Measurements from ENCODE around the gene MAML2. TPM values are rescaled to one million over a fixed set of nuclear protein-coding genes. Genes with fewer than 3 reads are reported as not detected.

MAML2 gene
- total RNA-seq, 2 experiments from 2014 or later = 11.8 to 12.5 TPM

DNA sequence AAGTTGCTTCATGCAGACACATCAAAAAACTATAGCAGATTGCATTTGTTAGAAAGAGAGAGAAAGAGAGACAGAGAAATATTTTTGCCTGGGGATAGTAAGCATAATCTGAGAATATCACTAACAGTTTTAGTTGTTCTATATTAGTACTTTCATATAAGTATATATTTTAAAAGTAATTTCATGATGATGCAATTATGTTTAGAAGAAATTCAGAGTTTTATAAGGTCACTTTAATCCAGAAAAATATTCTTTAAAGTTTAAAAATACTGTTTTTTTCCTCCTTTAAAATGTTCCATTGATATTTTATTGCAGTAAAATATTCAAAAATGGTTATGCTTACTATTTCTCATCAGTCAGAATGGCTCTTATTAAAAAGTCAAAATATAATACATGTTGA, 332.3 kb downstream of the MAML2 start:
- POLR2A ChIA-PET = no interaction called here
- H3K27ac Mint-ChIP-seq = no peak overlapping the region
- no peaks in the 10 kb centered on the region for H3K27me3 Mint-ChIP-seq
- H3K36me3 Mint-ChIP-seq (ENCODE audit: low read depth) = peaks cover 3% of the 10 kb centered on the region
- CTCF ChIA-PET = interaction anchor here (1.2 to 1.6 kb wide), 3 partner anchors 9 to 332 kb away, joined by 3 to 7 read pairs (median 4); partner anchors contain the start of gene MAML2
- no peaks in the 10 kb centered on the region for H3K9me3 Mint-ChIP-seq
- H3K4me1 Mint-ChIP-seq (ENCODE audit: low read depth) = peaks cover 51% of the 10 kb centered on the region
- no peak overlapping the region for H3K4me3 Mint-ChIP-seq
- DNase-seq (no peak), ATAC-seq (no peak)
- intact Hi-C loops (cut with micrococcal nuclease) = loop anchor here (5.0 kb wide), 3 partner anchors 52 to 332 kb away; partner anchors contain the start of gene MAML2
- TF ChIP-seq, protein P1, sequence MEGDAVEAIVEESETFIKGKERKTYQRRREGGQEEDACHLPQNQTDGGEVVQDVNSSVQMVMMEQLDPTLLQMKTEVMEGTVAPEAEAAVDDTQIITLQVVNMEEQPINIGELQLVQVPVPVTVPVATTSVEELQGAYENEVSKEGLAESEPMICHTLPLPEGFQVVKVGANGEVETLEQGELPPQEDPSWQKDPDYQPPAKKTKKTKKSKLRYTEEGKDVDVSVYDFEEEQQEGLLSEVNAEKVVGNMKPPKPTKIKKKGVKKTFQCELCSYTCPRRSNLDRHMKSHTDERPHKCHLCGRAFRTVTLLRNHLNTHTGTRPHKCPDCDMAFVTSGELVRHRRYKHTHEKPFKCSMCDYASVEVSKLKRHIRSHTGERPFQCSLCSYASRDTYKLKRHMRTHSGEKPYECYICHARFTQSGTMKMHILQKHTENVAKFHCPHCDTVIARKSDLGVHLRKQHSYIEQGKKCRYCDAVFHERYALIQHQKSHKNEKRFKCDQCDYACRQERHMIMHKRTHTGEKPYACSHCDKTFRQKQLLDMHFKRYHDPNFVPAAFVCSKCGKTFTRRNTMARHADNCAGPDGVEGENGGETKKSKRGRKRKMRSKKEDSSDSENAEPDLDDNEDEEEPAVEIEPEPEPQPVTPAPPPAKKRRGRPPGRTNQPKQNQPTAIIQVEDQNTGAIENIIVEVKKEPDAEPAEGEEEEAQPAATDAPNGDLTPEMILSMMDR (IDR thresholded peaks at IDR 0.05) = no peak

DNA sequence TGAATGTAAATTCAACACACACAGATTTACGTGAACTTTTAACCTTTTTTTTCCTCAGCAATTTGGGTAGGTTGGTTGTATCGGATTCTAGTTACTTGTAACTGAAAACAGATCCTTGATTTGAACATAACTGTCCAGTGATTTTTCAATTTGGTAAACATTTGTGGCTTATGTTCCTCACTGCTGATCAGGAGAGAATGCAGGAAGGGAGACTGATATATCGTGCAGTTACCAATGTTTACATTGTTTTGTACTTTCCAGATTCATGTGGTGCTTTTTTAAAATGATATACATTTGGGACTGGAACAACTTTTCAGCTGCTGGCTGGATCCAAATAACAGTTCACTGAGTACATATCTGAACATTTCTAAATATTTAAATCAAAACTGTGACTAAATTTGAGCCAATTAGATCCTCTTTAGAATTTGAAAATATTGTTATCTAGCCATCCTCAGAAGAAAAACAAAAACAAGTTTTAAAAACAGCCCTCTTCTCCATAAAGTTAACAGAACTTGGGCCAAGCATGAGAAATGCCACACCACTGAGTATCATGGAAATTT, 334.8 kb downstream of the MAML2 start:
- Mint-ChIP-seq H3K27ac (no peak overlapping the region), H3K9me3 (no peaks in the 10 kb centered on the region), H3K27me3 (no peaks in the 10 kb centered on the region), H3K4me3 (no peak overlapping the region), H3K4me1 (ENCODE audit: low read depth) (peaks cover 26% of the 10 kb centered on the region), H3K36me3 (ENCODE audit: low read depth) (peaks cover 3% of the 10 kb centered on the region)
- intact Hi-C loops (cut with micrococcal nuclease) = no loop called here
- CTCF ChIA-PET = no interaction called here
- no peak for DNase-seq
- TF ChIP-seq, protein P1 (IDR thresholded peaks at IDR 0.05) = no peak
- ATAC-seq = no peak
- POLR2A ChIA-PET = no interaction called here

DNA sequence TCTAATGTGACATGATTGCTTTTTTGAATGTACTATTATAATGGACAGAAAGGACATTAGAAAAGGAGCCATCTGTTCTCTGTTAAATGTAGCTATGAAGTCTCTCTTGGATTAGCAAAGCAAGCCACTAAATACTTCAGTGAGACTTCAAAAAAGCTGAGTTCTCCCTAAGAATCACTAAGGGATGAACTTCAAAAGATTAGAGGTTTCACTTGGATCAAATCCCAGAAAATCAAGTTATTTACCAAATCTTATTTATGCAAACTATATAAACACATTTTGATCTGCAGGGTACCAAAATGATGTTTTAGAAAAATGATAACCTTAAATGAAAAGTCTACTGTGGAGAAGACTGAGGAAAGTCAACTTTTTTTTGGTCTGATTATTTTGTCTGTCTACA, 337.0 kb downstream of the MAML2 start:
- Mint-ChIP-seq H3K9me3 (no peaks in the 10 kb centered on the region), H3K36me3 (ENCODE audit: low read depth) (no peaks in the 10 kb centered on the region), H3K4me3 (no peak overlapping the region), H3K27ac (no peak overlapping the region), H3K27me3 (no peaks in the 10 kb centered on the region), H3K4me1 (ENCODE audit: low read depth) (peaks cover 4% of the 10 kb centered on the region)
- intact Hi-C loops (cut with micrococcal nuclease) = no loop called here
- DNase-seq (no peak), ATAC-seq (no peak)
- POLR2A ChIA-PET = no interaction called here
- TF ChIP-seq, protein P1 (IDR thresholded peaks at IDR 0.05) = no peak
- CTCF ChIA-PET = no interaction called here

DNA sequence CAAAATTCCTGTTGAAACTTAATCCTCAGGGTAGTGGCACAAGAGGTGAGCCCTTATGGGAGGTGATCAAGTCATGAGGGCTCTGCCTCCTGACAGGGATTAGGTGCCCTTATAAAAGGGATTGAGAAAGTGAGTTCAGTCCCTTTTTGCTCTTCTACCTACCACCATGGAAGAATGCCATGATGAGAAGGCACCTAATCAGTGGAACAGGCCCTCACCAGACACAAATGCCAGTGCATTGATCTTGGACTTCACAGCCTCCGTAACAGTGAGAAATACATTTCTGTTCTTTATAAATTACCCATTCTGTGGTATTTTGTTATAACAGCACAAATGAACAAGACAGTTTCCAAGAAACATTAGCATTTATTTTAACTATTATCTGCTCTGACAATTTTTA, 338.1 kb downstream of the MAML2 start:
- Mint-ChIP-seq H3K9me3 (no peaks in the 10 kb centered on the region), H3K27me3 (no peaks in the 10 kb centered on the region), H3K36me3 (ENCODE audit: low read depth) (no peaks in the 10 kb centered on the region), H3K27ac (no peak overlapping the region), H3K4me1 (ENCODE audit: low read depth) (peaks cover 3% of the 10 kb centered on the region), H3K4me3 (no peak overlapping the region)
- intact Hi-C loops (cut with micrococcal nuclease) = no loop called here
- POLR2A ChIA-PET = no interaction called here
- DNase-seq (no peak), ATAC-seq (no peak)
- TF ChIP-seq, protein P1 (IDR thresholded peaks at IDR 0.05) = no peak
- CTCF ChIA-PET = no interaction called here

DNA sequence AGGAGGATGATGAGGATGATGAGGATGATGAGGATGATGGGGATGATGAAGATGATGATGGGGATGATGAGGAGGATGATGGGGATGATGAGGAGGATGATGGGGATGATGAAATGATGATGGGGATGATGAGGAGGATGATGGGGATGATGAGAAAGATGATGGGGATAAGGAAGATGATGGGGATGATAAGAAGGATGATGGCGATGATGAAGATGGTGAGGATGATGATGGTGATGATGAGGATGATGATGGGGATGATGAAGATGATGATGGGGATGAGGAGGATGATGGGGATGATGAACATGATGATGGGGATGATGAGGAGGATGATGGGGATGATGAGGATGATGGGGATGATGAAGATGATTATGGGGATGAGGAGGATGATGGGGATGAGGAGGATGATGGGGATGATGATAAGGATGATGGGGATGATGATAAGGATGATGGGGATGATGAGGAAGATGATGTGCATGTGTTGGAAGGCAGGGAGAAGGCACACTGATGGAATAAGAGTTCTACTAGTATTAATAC, 340.2 kb downstream of the MAML2 start:
- DNase-seq = no peak
- Mint-ChIP-seq H3K36me3 (ENCODE audit: low read depth) (no peaks in the 10 kb centered on the region), H3K4me1 (ENCODE audit: low read depth) (peaks cover 5% of the 10 kb centered on the region), H3K9me3 (no peaks in the 10 kb centered on the region), H3K4me3 (no peak overlapping the region), H3K27ac (no peak overlapping the region), H3K27me3 (no peaks in the 10 kb centered on the region)
- intact Hi-C loops (cut with micrococcal nuclease) = no loop called here
- ChIA-PET CTCF (no interaction called here), POLR2A (no interaction called here)
- TF ChIP-seq, protein P1 (IDR thresholded peaks at IDR 0.05) = no peak
- ATAC-seq = no peak

Data from activated CD8-positive, alpha-beta T cell treated with anti-CD3 and anti-CD28 coated beads for 36 hours (primary cell).